Measurements from ENCODE around the gene MAP2K5.

Gene MAP2K5

GRCh38 chr15:67678993-67679392 lies 136.5 kb downstream of the MAP2K5 start:
- no peak for DNase-seq

- DNase-seq: no peak
Observed at GRCh38 chr15:67680641-67681040, 138.1 kb downstream of the MAP2K5 start.

- no peak for DNase-seq
Observed at GRCh38 chr15:67685008-67685599, 142.6 kb downstream of the MAP2K5 start.

GRCh38 chr15:67685716-67686115 lies 143.2 kb downstream of the MAP2K5 start:
- DNase-seq: no peak

GRCh38 chr15:67690936-67691335 lies 148.4 kb downstream of the MAP2K5 start:
- DNase-seq: no peak

GRCh38 chr15:67691450-67691849 lies 148.9 kb downstream of the MAP2K5 start:
- no peak for DNase-seq

GRCh38 chr15:67692573-67692972 lies 150.1 kb downstream of the MAP2K5 start:
- no peak for DNase-seq

- DNase-seq: no peak
Observed at GRCh38 chr15:67696087-67696486, 153.6 kb downstream of the MAP2K5 start.

- no peak for DNase-seq
Observed at GRCh38 chr15:67700023-67700422, 157.5 kb downstream of the MAP2K5 start.

- no peak for DNase-seq
Observed at GRCh38 chr15:67701669-67702068, 159.2 kb downstream of the MAP2K5 start.

GRCh38 chr15:67707520-67708283 lies 165.2 kb downstream of the MAP2K5 start:
- DNase-seq: no peak

- DNase-seq: no peak
Observed at GRCh38 chr15:67708500-67708899, 166.0 kb downstream of the MAP2K5 start.

- DNase-seq: no peak
Observed at GRCh38 chr15:67715170-67715569, 172.7 kb downstream of the MAP2K5 start.

- DNase-seq: no peak
Observed at GRCh38 chr15:67716171-67716570, 173.7 kb downstream of the MAP2K5 start.

- no peak for DNase-seq
Observed at GRCh38 chr15:67717776-67718175, 175.3 kb downstream of the MAP2K5 start.

- no peak for DNase-seq
Observed at GRCh38 chr15:67719330-67719959, 176.9 kb downstream of the MAP2K5 start.

- no peak for DNase-seq
Observed at GRCh38 chr15:67720556-67721175, 178.2 kb downstream of the MAP2K5 start.

- DNase-seq: no peak
Observed at GRCh38 chr15:67722030-67722817, 179.7 kb downstream of the MAP2K5 start.

GRCh38 chr15:67723294-67724024 lies 181.0 kb downstream of the MAP2K5 start:
- no peak for DNase-seq

GRCh38 chr15:67724691-67725375 lies 182.3 kb downstream of the MAP2K5 start:
- no peak for DNase-seq

- no peak for DNase-seq
Observed at GRCh38 chr15:67730135-67730534, 187.6 kb downstream of the MAP2K5 start.
